ENCODE data around the gene MVD.
"Not testable (repeated sequence)": the region's sequence is repeated elsewhere in the genome, so short reads cannot be mapped to it uniquely, and the experiment has no call there.

The MVD gene

DNA sequence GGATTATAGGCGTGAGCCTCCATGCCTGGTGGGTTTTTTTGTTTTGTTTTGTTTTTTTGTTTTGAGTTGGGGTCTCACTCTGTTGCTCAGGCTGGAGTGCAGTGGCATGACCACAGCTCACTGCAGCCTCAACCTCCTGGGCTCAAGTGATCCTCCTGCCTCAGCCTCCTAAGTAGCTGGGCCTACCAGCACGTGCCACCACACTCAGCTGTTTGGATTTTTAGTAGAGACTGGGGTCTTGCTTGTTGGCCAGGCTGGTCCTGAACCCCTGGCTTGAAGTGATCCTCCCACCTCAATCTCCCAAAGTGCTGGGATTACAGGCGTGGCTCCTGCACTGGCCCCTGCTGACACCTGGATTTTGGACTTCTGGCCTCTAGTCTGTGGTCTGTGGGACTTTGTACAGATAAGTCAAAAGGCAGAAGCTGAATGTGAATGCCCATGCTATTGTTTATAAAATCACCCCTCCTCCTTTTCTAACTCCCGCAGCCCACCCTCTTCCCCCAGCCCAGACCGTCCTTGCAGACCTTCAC lies 17.7 kb upstream of the MVD start:
- no peak for DNase-seq

GRCh38 chr16:88678224-88678979 lies 15.5 kb upstream of the MVD start:
- DNase-seq = no peak

DNA sequence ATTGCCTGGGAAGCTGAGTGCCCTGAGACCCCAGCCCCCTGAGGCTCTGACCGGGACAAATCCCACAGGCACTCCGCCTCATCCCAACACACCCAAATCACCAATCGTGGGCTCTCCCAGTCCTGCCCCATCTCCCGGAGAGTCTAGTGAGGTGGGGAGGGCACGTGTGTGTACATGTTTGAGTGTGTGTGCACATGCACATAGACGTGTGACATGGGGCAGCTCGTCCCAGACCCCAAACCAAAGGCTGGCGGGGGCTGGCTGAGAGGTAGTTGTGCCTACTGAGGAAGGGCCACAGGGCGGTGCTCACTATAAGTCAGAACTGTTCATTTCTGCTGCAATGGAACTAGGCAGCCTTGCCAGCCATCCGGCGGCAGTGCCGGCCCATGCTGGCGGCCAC lies 14.8 kb upstream of the MVD start:
- no peak for DNase-seq

GRCh38 chr16:88676502-88677242 lies 13.8 kb upstream of the MVD start:
- DNase-seq = no peak

DNA sequence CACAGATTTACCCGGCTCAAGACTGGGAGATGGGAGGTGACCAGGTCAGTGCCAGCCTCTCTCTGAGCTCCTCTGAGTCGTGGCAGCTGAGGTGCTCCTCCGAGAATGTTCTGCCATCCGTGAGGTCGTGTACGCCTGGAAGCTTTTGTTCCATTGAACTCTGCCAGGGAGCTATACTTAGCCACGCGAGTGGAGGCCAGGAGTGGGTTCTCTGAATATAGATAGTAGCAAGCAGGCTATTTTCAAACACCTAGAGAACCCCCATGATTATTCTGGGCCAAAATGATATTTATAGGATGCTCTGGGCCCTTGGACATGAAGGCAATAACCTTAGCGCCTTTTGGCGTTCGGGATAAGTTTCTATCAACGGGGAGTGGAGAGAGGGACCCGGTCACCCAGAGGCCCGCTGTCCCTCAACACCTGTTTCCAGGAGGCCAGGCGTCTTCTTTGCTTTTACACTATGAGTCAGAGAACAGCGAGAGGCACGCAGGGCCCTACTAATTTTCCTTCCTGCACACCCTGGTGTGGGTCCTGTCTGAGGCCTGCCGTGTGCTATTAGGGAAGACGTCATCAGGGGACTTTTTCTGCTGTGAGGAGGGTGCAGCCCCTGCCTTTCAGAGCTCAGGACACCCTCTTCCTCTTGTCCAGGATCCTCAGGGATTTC lies 11.0 kb upstream of the MVD start:
- no peak for DNase-seq

DNA sequence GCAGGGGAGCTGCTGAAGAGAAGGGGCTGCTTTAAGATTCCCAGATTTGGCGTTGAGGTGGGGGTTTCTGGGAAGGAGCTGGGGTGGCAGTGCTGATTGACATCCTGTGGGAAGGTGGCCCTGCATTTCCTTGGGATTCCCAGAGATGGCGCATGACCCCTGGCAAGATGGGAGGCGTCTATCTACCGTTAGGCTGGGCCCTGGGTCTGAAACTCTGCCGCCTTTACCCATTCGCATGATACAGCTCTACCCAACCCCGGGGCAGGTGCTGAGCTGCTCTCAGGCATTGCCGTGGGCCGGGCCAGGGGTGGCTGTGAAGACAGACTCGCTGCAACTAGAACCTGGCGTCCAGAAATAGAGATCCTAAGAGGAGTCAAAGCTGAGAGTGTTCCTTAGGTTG lies 9.9 kb upstream of the MVD start:
- no peak for DNase-seq

GRCh38 chr16:88671806-88672205 lies 8.9 kb upstream of the MVD start:
- no peak for DNase-seq

DNA sequence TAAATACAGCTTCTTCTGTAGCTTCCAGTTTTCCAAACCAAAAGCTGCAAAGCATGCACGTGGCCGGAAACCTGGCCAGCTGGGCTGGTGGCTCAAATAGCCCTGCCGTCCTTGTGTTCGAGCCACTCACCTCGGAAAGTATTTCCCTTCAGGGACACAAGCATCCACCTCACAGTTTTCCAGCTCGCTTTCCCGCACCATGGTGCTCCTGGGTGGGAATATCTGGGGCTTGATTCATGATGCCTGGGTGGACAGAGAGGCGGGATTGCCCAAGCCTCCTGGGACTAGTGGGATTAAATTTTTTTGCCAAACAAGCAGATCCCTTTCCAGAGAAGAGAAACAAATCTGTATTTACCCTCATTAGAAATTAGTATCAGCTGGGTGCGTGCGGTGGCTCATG lies 7.1 kb upstream of the MVD start:
- no peak for DNase-seq

GRCh38 chr16:88669493-88669892 lies 6.6 kb upstream of the MVD start:
- not testable (repeated sequence) for DNase-seq

DNA sequence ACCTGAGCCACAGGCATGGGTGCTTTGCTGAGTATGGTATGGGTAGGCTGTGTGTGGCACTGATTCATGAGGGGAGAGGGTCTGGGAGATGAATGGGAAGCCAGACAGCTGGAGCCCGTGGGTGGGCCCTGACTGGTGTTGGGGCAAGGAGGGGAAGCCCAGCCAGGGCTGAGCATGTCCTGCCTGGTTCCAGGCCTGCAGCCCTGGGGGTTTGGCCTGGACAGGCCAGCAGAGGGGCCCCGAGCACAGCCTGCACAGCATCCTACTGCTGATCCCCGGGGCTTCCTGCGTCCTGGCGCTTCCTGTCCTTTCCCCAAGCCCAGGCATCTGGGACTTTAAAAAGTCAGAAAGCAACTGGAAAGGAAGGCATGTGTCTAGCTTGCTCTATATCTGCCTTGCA lies 4.6 kb upstream of the MVD start:
- no peak for DNase-seq

GRCh38 chr16:88665570-88665969 lies 2.7 kb upstream of the MVD start:
- no peak for DNase-seq

DNA sequence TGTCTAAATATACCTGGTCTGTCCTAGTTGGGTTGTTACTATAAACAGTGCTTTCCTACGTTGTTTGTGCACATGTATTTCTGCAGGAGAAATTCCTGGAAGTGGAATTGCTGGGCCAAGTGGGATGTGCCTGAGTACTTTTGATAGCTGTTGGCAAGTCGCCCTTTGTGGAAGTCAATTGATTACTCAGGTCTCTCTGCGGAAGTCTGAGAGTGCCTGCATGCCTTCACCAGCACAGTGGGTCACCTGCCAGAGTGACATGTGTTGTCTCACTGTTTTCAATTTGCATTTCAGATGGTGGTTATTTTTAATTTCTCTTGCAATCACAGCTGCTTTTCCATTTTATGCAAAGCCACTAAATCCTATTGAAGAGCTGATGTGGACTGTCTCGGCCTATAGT lies 2.3 kb upstream of the MVD start:
- DNase-seq = no peak

- DNase-seq = peak; percentile 18
These were observed 559 bp downstream of the MVD start for GRCh38 chr16:88662222-88662842.

DNA sequence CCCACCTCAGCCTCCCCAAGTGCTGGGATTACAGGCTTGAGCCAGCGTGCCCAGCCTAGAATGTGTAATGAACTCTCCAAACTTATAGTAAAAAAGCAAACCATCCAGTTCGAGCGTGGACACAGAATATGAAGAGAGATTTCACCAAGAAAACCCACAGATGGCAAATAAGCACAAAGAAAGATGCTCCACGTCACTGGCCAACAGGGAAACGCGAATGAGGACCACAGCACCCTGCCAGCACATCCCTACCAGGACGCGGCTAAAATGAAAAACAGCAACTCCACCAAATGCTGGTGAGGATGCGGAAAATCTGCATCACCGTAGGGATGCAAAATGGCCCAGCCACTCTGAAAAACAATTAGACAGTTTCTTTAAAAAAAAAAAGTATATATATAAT lies 1.4 kb downstream of the MVD start:
- DNase-seq = no peak

DNA sequence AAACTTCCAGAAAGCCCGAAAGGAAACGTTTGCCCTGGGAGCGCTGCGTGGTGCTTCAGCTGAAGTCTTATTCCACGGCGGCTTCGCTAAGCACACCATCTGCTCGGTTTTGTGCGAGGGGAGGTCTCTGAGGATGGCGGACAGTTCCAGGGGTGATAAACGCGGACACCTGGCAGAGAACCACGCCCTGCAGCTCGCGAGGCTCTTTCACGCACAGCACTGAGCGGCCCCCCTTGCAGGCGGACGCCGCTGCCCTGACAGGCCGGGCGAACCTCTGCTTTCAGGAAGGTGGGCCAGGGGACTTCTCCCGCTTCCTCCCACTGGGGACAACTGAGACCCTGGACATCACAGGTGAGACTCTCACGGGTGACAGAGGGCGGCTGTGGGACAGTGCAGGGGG lies 3.7 kb downstream of the MVD start:
- no peak for DNase-seq

GRCh38 chr16:88658714-88659113 lies 4.2 kb downstream of the MVD start:
- no peak for DNase-seq

- no peak for DNase-seq
These were observed 5.5 kb downstream of the MVD start for GRCh38 chr16:88657371-88657770.

GRCh38 chr16:88656291-88656980 lies 6.5 kb downstream of the MVD start:
- DNase-seq = no peak

- DNase-seq = no peak
These were observed 7.1 kb downstream of the MVD start for GRCh38 chr16:88655733-88656281.

DNA sequence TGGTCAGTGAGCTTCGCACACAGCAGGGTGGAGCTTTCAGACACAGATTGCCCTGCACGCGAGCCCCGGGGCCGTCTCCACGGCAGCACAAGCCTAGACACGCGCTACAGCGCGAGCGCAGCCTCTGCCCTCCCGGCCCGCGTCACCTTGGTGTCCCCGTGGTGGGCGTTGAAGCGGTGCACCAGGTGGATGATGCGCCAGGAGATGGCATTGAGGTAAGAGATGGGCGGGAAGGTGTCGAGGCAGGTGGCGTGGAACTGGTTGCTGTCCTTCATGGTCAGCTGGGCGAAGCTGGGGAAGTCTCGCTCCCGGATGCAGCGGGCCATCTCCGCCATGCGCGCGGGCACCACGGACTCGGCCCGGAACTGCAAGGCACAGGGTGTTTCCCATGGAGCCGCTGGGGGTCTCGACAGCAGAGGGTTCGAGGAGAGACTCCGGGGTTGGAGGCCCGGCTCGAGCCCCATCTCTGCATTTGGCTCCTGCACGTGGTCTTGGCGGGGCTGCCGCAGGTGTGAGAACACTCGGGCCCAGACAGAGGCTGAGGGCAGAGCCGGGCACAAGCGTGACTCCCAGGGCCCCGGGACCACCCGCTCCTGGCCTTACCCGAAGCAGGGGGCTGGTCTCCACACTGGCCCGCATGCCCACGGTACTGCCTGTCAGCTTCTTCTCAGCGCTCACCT lies 7.7 kb downstream of the MVD start:
- no peak for DNase-seq

DNA sequence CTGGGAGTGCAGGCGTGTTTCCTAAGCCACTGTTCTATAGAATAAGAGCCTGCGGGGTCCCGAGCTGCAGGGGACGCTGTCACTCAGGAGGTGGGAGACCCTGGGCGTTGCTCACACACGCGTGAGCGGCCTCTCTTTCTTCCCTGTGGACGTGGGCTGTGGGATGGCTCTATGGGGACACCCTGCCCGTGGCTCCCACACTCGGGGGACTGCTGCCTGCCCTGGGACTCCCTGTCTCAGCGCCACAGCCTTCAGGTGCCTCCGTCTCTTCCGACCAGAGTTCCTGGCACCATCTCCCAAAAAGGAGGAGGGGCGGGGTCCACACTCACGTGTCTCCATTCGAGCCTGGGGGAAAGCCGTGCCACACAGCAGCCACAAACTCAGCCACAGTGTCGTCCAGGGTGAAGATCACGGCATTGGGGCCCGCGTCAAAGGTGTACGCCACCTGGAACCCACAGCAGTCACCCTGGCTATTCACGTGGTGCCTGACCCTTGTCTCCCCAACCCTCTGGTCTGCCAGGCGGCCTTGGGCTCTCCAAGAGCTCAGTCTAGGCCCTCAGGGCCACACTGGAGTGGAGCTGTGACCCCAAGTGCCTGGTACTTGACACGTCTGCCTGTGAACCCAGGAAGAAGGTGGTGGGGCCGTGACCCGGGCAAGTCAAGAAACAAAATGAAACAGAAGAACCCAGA lies 8.4 kb downstream of the MVD start:
- DNase-seq = no peak

Measured in stimulated activated naive CD4-positive, alpha-beta T cell treated with Interleukin-2 at 50 U/mL for 16 hours (primary cell).